ENCODE results near the gene RNU6-9.

RNU6-9 gene

DNA sequence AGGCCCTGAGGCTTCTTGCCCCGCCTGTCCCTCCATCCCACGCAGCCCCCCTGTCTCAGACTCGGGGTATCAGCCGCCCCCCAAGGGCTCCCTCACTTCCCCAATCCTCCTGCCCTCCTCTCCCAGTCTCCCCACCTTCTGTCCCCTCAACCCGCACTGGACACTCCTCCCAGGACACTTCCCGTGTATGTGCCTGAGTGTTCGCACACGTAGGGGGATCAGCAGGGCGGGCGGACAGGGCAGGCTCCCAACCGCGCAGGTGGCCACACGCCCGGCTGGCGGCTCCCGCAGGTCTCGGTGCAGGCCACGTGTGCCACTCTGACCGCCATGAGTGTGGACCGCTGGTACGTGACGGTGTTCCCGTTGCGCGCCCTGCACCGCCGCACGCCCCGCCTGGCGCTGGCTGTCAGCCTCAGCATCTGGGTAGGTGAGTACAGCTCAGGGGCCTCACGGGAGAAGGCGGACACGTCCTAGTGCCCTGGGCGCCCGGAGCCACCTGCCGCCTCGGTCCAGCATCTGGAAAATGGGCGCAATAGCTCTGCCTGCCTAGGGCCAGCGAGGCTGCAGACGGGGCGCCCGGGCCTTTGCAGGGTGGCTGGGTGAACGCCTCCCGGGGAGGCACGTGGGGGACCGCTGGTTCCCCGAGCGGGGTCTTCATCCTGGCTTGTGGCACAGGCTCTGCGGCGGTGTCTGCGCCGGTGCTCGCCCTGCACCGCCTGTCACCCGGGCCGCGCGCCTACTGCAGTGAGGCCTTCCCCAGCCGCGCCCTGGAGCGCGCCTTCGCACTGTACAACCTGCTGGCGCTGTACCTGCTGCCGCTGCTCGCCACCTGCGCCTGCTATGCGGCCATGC lies 26.1 kb downstream of the RNU6-9 start:
- peak; percentile 53 for DNase-seq

DNA sequence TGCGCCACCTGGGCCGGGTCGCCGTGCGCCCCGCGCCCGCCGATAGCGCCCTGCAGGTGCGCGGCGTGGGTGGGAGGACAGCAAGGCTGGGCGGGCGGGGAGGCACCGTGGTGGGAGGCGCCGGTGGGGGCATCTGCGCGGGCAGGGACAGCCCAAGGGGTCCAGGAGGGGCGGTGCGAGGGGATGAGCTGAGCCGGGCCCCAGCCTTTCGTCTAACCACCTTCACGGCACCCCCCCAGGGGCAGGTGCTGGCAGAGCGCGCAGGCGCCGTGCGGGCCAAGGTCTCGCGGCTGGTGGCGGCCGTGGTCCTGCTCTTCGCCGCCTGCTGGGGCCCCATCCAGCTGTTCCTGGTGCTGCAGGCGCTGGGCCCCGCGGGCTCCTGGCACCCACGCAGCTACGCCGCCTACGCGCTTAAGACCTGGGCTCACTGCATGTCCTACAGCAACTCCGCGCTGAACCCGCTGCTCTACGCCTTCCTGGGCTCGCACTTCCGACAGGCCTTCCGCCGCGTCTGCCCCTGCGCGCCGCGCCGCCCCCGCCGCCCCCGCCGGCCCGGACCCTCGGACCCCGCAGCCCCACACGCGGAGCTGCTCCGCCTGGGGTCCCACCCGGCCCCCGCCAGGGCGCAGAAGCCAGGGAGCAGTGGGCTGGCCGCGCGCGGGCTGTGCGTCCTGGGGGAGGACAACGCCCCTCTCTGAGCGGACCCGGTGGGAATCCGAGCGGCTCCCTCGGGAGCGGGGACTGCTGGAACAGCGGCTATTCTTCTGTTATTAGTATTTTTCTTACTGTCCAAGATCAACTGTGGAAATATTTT lies 27.0 kb downstream of the RNU6-9 start:
- peak; percentile 68 for DNase-seq

DNA sequence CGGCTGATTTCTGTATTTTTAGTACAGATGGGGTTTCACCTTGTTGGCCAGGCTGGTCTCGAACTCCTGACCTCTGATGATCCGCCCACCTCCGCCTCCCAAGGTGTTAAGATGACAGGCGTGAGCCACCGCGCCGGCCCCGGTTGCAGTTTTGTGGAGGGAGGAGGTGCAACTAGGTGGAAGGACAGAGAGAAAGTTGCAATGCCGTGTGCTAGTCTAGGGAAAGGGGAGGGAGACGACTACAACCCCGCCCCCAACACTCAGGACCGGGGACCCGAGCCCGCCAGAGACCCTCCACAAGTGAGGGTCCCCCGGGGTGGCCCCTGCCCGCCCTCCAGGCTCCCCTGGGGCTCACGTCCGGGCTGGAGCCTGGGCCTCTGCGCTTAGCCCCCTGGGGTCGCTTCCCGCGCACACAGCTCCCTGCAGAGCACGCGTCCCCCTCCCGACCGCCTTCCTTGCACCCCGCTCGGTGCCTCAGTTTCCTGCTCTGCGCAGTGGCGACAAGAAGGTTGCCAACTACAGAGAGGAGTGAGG lies 31.3 kb downstream of the RNU6-9 start:
- peak; percentile 43 for DNase-seq

DNA sequence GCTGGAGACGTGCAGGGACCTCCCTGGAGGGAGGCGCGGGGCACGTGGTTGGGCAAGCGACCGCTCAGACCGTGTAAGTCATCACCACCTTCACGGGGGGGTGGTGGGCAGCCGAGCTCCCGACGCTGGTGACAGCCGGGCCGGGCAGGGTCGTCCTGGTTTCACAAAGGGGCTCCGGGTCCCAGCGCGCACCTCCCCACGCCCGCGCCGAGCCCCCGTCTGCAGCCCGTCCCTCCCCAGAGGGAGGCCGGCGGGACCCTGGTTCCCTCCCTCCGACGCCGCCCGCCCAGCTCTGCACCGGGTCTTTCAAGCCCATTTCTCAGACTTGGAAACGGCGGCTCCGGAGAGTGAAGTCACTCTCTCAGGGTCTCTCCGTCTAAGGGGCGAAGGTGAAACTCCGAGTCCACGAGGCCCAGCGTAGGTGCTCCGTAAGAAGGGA lies 31.8 kb downstream of the RNU6-9 start:
- peak; percentile 31 for DNase-seq

DNA sequence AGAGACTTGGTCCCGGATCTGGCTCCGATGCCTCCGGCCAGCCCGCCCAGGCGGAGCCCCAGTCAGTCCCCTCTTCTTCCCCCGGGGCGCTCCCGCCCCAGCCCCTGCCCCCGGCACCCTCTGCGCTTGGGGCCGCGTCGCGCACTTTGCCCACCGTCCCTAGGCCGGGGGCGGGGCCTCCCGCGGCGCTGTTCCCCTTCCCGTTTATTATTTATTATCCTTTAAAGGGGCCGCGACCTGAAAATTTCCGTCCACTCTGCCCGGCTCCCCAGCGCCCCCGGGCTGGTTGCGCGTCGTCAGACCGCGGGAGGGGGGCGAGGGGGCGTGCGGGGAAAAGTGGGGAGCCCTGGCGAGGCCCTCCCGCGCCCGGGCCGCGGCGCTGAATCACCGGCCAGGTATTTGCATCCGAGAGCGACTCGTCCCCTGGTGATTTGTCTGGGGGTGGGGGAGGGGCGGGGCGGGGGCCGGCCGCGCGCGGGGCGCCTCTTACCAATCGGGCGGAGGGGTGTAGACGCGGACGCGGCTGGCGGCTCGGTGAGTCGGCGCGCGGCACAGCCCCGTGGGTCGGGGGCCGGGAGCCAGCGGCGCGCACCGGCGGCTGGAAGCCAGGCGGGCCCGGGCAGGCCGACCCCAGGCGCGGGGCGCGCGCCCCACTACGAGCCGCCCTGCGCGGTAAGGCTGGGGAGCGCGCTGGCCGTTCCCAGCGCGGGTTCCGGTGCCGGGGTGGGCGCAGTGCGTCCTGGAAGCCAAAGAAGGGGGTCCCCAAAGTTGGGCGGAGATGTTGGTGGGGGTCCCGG lies 32.4 kb downstream of the RNU6-9 start, which contains the start of gene ARID3A:
ARID3A (plus strand) TSS at position 510 of the 797 bp plus-strand sequence. CDS start 3,494 bp downstream, outside the sequence.
- peak; percentile 74 for DNase-seq

DNA sequence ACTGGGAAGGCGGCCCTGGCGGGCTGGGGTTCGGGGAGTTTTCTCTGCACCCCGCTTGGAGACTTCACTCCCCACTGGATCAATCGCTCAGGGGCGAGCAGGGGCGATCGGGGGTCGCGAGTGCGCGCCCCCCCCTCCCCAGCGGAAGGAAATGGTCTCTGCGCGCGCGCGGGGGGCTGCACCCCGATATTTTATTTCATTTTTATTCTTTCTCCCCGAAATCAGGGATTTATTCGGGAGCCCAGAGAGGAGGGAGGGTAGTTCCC lies 33.0 kb downstream of the RNU6-9 start:
- DNase-seq: no peak

DNA sequence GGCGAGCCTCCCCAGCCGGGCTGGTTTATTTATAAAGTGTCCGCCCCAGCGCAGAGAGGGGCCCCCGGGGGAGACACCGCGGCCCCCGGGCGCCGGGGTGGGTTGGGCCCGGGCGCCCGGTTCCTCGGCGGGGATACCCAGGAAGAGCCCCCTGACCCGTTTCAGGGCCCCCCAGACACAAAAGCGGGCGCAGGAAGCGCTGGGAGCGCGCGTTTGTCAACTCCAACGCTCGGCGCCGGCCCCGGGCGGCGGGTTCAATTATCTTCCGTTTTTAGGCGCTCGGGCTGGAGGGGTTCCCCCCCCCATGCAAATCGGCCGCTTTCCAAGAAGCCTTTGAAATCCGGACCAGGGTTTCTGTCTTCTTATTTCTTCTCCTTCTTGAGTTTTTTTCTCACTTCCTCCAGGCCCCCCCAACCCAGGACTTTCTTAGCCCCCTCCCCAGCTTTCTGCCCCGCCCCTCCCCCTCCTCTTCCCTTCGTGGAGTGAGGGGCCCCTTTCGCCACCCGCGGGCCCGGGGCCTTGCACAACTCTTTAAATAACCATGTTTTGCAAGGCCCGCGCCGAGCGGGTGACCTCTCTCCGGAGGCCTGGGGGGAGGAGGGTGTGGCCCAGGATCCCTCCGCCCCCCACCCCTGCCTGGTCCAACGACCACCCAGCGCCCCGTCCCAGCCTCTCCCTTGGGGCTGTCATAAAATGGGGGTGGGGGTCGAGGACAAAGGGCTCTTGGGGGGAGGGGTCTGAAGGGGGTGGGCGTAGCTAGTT lies 33.5 kb downstream of the RNU6-9 start:
- DNase-seq: peak; percentile 48

DNA sequence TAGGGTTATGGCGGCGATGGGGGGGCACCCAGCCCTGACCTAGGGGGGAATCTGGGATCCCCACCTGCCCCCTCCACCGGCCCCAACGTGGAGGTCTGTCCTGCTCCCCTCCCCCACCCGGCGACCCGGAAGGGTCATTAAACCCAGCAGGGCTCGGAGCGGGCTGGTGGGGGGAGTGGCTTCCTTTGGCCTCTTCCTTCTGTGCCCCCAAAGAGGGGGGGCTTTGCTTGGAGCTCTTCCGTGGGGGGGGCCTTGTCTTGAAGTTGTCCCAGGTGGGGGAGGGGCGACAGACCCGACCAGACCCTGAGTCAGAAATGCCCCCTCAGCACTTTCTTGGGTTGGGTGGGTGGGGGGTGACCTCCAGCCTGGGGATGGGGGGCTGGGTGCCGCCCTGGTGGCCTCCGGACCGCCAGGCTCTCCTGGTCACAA lies 34.1 kb downstream of the RNU6-9 start:
- DNase-seq: no peak

DNA sequence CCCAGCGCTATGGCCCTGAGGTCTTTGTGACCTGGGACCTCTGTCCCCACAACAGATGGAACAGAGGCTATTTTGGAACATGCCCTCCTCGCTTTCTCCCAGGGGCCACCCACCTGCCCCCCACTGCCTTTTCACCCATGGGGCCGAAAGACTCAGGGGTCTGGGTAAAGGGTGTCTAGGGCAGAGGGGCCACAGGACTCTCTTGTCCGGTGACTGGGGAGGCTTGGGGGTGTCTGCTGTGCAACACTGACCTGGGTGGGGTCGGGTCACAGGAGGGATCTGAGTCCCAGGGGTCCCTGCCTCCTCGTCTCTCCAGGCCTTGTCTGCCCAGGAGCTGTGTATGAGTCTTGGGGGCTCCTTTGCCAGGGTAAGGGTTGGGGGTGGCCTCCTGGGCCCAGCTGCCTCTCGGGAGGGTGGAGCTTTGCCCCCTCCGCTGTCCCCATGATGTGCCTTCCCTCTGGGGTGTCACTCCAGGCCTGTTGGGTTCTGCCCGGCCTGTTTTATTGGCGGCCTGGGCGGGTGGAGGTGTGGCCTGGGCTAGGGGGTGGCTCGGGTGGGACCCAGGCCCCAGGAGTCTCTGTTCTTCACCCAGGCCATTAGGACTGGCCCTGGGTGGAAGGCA lies 34.6 kb downstream of the RNU6-9 start:
- no peak for DNase-seq

DNA sequence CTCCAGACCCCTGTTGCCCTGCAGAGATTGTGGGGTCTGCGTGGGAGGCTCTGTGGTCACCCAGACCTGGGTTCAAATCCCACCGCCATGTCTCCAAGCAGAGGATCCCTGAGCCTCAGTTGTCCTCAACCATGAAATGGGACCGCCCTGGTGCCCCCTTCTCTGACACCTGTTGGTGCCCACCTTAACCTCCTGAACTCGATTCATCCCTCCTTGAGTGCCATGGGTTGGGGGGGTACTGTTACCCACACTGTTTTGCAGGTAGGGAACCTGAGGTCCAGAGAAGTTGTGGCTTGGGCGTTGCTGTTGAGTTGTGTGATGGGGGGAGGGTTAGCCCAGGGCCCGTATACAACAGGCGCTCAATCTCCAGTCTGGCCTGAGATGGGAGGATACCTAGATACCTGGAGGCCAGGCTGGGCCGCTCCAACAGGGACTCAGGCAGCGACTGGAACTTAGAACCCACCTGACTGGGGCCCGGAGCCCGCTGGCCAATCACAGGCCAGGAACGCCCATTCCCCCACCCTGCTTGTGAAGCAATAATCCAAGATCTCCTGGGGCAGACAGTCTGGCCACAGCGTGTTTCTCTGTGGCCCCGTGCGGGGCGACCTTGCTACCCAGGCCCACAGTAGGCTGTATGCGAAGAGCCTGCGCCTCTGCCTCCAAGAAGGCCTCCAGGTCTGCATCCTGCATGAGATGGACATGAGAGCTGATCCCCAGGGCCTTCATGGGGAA lies 35.4 kb downstream of the RNU6-9 start:
- DNase-seq: no peak

DNA sequence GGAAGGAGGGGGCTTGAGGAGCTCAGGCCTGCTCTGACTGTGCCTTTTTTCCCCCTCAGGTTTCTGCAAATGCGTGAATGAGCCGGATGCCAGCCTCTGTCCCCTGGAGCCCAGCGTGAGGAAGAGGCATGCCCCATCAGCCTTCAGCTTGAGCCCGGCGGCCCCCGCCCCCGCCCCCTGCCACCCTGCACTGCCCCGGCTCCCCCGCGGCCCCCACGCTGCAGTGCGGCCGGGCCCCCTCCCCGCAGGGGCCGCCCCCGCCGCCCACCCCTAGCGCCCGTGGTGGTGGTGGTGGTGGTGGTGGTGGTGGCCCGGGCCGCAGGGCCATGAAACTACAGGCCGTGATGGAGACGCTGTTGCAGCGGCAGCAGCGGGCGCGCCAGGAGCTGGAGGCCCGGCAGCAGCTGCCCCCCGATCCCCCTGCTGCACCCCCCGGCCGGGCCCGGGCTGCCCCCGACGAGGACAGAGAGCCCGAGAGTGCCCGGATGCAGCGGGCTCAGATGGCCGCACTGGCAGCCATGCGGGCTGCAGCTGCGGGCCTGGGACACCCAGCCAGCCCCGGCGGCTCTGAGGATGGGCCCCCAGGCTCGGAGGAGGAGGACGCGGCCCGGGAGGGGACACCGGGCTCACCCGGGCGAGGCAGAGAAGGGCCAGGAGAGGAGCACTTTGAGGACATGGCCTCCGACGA lies 36.1 kb downstream of the RNU6-9 start:
- no peak for DNase-seq

DNA sequence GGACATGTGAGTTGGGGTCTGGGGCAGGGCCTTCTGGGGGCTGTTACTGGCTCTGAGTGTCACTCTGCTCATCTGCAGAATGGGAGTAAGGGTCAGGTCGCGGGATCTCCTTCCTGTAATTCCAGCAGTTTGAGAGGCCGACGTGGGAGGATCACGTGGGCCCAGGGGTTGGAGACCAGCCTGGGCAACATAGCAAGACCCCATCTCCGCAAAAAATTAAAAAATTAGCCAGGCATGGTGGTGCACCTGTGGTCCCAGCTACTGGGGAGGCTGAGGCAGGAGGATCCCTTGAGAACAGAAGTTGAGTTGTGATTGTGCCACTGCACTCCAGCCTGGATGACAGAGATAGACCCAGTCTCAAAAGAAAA lies 36.6 kb downstream of the RNU6-9 start:
- no peak for DNase-seq

DNA sequence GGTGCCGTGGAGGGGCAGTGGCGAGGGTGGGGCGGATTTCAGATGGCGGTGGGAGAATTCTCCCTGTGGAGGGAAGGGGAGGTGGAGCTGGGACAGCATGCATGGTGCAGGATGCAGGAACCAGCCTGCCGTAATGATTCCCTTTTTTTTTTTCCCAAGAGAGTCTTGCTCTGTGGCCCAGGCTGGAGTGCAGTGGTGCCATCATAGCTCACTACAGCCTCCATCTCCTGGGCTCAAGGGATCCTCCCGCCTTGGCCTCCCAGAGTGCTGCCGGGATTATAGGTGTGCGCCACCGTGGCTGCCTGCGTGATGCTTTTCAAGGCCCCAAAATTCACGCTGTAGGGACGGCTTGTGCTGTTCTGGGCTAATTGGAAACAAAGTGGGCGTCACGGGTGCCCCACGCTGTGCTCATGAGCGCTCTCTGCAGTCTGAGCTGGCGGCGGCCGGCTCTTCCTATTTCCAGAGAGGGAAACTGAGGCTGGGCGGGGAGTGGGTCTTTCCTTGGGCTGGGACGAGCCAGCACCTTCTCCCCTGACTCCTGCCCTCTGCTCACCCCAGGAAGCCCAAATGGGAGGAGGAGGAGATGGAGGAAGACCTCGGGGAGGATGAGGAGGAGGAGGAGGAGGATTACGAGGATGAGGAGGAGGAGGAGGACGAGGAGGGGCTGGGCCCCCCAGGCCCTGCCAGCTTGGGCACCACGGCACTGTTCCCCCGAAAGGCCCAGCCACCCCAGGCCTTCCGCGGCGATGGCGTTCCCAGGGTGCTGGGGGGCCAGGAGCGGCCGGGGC lies 38.8 kb downstream of the RNU6-9 start:
- no peak for DNase-seq

DNA sequence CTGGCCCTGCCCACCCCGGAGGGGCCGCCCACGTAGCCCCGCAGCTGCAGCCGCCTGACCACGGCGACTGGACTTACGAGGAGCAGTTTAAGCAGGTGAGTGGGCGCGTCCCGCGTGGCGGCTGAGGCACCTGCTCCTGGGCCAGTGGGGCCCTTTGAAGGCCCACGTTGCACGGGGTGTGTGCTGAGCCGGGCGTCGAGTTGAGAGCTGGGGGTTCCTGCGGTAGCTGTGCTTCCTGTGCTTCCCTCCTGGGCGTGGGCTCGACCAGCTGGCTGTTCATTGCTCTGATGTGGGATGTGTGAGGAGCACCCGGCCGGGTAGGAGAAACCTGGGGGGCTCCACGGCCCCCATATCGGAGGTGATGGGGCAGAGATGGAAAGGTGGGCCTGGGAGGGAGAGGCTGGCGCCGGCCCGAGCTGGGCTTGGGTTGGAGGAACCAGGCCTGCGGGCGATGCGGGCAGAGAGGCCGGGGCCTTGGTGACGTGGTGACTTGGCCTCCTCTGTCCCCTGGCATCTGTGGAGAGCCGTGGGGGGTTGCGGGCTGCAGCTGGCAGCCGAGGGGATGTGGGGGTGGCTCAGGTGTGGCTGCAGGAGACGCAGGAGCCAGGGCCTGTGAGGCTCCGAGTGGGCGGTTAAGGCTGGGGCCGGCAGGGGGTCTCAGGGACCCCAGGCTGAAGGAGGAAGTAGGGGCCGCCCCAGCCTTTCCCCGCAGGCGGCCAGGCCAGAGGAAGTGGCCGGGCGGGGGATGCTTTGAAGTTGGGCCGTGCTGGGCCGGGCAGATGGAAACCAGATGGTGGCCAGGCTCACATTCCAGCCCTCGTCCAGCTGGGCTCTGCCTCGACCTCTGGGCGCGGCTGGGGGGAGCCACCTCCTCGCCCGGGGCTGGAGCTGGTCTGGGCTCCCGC lies 39.6 kb downstream of the RNU6-9 start:
- no peak for DNase-seq

DNA sequence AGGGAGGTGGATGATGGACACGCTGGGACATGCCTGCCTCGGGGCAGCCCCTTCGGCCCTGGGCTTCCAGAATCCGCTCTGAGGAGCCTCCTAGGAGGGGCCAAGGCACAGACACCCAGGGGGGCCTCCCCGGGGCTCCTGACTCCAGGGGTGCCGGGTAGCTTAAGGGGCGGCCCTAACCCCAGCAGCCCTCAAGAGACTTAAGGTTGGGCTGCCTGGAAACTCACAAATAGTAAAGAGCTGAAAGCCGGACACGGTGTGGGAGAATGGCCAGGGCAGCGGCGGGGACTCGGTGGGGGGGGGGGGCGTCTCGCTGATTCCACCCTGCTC lies 40.2 kb downstream of the RNU6-9 start:
- no peak for DNase-seq

DNA sequence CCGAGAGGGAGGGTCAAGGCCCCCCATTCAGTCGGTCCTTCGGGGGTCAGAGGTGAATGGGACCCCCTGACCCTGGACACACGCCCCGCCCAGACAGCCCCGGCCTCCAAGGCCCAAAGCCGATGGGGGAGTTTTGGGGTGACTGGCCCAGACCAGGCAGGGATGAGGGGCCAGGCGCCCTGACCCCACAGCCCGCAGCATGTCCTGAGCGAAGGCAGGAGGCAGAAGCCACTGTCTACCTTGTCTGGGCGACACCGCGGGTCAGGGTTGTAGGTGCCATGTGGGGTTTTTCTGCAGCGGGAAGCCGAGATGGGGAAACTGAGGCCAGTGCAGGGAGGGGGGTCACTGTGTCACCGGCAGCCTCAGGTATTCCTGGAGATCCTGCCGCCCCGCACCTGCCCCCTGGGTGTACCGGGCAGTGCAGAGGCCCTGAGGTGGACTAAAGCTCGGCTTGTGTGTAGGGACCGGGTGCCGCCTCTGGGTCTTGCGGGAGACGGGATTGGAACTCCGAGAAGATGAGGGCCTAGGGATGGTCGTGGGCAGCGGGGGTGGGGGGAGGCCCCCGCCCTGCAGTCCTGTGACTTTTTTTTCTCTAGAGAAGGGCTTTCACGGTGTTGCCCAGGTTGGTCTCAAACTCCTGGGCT lies 41.0 kb downstream of the RNU6-9 start:
- DNase-seq: no peak

DNA sequence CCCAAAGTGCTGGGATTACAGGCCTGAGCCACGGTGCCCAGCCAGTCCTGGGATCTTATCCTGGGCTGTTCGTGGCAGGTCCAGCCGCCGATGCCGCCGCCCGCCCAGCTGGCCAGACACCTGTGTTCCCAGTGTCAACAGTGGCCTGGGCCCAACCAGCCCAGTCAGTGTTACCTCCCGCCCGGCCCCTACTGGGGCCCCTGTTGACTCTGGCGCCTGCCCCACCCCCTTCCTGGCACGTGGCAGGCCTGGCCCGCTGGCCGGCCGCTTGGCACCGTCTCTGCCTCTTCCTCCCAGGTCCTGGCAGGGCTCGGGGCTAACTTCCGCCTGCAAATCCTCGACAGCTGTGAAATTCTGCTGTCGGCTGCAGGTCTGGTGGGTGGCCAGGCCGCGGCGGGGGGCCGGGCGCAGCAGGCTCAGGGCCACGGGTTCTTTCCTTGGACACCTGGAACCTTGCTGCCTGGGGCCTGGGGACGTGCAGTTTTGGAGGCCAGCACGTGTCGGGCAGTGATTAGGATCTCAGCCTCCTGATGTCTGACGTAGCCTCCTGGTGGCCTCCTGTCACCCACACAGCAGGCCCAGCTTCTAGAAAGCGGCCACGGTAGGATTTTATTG lies 41.7 kb downstream of the RNU6-9 start:
- no peak for DNase-seq

DNA sequence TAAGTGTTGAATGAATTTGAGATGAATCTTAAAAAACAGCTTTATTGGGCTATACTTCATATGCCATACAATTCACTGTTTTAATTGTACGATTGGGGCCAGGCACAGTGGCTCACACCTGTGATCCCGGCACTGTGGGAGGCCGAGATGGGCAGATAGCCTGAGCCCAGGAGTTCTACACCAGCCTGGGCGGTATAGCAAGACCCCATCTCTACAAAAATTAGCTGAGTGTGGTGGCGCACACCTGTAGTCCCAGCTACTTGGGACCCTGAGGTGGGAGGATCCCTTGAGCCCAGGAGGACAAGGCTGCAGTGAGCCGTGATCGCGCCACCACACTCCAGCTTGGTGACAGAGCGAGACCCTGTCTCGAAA lies 42.9 kb downstream of the RNU6-9 start:
- no peak for DNase-seq

Data from stimulated activated CD4-positive, alpha-beta T cell treated with anti-CD3 and anti-CD28 coated beads, Interleukin-4, amount 100 ng/mL, for 1 hour (primary cell).